Mesendoderm (in vitro differentiated cells): Measurements from ENCODE around the gene GORASP1.

Experiments used
- DNase-seq: peaks from one replicate; pipeline ENCODE4 v3.0.0; 2013
- H2AK5ac ChIP-seq: 2 replicates; pipeline ENCODE4 v1.6.1; 2013; ENCODE audit warnings: low read length, inconsistent platforms
- H2BK120ac ChIP-seq: 2 replicates; pipeline ENCODE4 v1.6.1; 2013; ENCODE audit warnings: low read depth, mild to moderate bottlenecking, low read length, moderate library complexity, mixed read lengths
- H2BK15ac ChIP-seq: replicated peaks from 2 replicates; pipeline ENCODE4 v1.6.1; 2013; ENCODE audit warnings: low read depth, mild to moderate bottlenecking, moderate library complexity
- H2BK5ac ChIP-seq: 2 replicates; pipeline ENCODE4 v1.6.1; 2013; ENCODE audit warnings: low read length, inconsistent platforms
- H3K18ac ChIP-seq: 2 replicates; pipeline ENCODE4 v1.6.1; 2013; ENCODE audit warnings: mild to moderate bottlenecking, low read length, mixed read lengths
- H3K23ac ChIP-seq: one replicate; pipeline ENCODE4 v1.6.1; 2013; ENCODE audit warnings: low read length
- H3K27ac ChIP-seq: 2 replicates; pipeline ENCODE4 v1.5.1; 2013; ENCODE audit warnings: low read depth, mild to moderate bottlenecking, inconsistent platforms, low read length, moderate library complexity
- H3K27me3 ChIP-seq: 2 replicates; pipeline ENCODE4 v1.6.1; 2013; ENCODE audit warnings: low read length, control low read depth, mild to moderate bottlenecking, inconsistent platforms; ENCODE audit not compliant: insufficient read depth, poor library complexity
- H3K36me3 ChIP-seq: 2 replicates; pipeline ENCODE4 v1.6.1; 2013; ENCODE audit warnings: low read length, inconsistent platforms; ENCODE audit not compliant: control insufficient read depth, insufficient read depth
- H3K4ac ChIP-seq: one replicate; pipeline ENCODE4 v1.6.1; 2013; ENCODE audit warnings: low read depth, mild to moderate bottlenecking, low read length, moderate library complexity
- H3K4me1 ChIP-seq: 2 replicates; pipeline ENCODE4 v1.6.1; 2013; ENCODE audit warnings: low read depth, low read length, inconsistent platforms; ENCODE audit not compliant: control insufficient read depth
- H3K4me2 ChIP-seq: 2 replicates; pipeline ENCODE4 v1.6.1; 2013; ENCODE audit warnings: low read length
- H3K4me3 ChIP-seq: 2 replicates; pipeline ENCODE4 v1.5.1; 2013; ENCODE audit warnings: mild to moderate bottlenecking, low read length
- H3K56ac ChIP-seq: one replicate; pipeline ENCODE4 v1.6.1; 2013; ENCODE audit warnings: low read length
- H3K79me1 ChIP-seq: 2 replicates; pipeline ENCODE4 v1.6.1; 2013; ENCODE audit warnings: low read length, inconsistent platforms
- H3K79me2 ChIP-seq: 2 replicates; pipeline ENCODE4 v1.6.1; 2013; ENCODE audit warnings: mild to moderate bottlenecking, low read length; ENCODE audit not compliant: control insufficient read depth, insufficient read depth
- H3K9ac ChIP-seq: 2 replicates; pipeline ENCODE4 v1.6.1; 2013; ENCODE audit warnings: low read length, inconsistent platforms
- H4K5ac ChIP-seq: one replicate; pipeline ENCODE4 v1.6.1; 2013; ENCODE audit warnings: low read length
- H4K8ac ChIP-seq: one replicate; pipeline ENCODE4 v1.6.1; 2013; ENCODE audit warnings: low read depth, mild to moderate bottlenecking, control low read depth, low read length, moderate library complexity
- WGBS: extraction: QIAGEN DNeasy Blood & Tissue Kit; methylation state at CpG from one replicate; pipeline ENCODE4 v1.1.7; 2013; ENCODE audit warnings: low lambda C conversion rate, missing lambda C conversion rate; ENCODE audit not compliant: insufficient coverage; ENCODE audit errors: extremely low coverage; 5-methylcytosine and 5-hydroxymethylcytosine counted together

Gene GORASP1

DNA sequence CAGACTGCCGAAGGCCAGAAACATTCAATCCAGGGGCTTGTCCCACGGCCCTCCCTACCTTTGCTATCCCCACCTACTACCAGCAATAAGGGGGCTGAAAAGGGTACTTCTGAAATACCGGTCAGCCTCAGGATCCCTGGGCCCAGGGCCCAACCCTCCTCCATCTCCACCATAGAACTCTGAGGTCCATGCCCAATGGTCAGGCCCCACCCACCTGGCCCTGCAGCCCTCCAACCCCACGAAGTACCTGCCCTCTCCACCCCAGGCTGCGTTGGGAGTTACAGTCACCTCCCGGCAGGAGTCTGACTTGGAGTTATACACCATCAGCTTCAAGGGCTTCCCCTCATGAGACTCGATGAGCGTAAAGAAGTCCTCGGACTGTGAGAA is 6.9 kb downstream of the GORASP1 start:
- H3K27ac ChIP-seq: no peak overlapping the region
- no peaks in the 10 kb centered on the region for H3K4me1 ChIP-seq
- H3K36me3 ChIP-seq: peaks cover 6% of the 10 kb centered on the region
- no peak for DNase-seq
- peaks cover 4% of the 10 kb centered on the region for H3K79me1 ChIP-seq
- no peak overlapping the region for H3K23ac ChIP-seq
- no peak overlapping the region for H3K18ac ChIP-seq
- H2BK15ac ChIP-seq: no peak overlapping the region
- H3K27me3 ChIP-seq: no peaks in the 10 kb centered on the region
- H4K8ac ChIP-seq: no peak overlapping the region
- no peak overlapping the region for H2AK5ac ChIP-seq
- H2BK5ac ChIP-seq: no peak overlapping the region
- H3K56ac ChIP-seq: no peak overlapping the region
- no peaks in the 10 kb centered on the region for H3K79me2 ChIP-seq
- H3K4me2 ChIP-seq: no peak overlapping the region
- WGBS: no CpG with 5 or more reads among the region's 9 CpGs
- H3K4me3 ChIP-seq: no peak overlapping the region
- H4K5ac ChIP-seq: no peak overlapping the region
- no peak overlapping the region for H3K4ac ChIP-seq
- H2BK120ac ChIP-seq: no peak overlapping the region
- no peak overlapping the region for H3K9ac ChIP-seq

DNA sequence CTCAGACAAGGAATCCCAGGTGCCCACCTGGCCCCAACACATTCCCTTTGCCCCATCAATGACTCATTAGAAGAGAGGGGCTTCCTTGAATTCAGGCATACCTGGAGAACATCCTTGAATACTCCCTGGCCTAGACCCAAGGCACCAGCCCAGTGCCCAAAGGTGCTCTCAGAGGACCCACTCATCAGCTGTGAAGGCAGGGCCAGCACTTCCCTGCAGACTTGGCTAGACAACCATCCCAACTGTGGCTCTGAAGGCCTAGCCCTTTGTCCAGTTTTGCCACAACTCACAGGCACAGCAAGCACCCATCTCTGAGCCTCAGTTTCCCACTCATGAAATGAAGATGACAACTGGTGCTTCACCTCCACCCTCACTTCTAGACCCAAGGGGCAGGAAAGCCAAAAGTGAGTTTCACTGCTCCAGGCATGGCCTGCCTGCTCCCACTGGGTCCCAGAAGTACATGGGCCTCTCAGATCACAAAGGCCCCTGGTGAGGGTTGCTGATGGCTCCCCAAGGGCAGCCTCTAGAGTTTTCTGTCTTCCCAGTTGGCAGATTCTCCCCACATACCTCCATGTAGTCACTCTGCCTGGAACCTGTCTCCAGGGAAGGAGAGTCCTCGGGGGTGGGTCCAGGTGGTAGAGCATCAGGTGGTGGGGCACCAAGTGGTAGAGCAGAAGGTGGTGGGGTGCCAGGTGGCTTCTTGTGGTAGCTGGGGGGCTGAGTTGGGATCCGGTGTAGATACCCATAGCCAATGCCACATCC is 7.5 kb downstream of the GORASP1 start:
- H2BK15ac ChIP-seq: no peak overlapping the region
- H3K27ac ChIP-seq: no peak overlapping the region
- peaks cover 6% of the 10 kb centered on the region for H3K36me3 ChIP-seq
- no peak overlapping the region for H3K18ac ChIP-seq
- no peak overlapping the region for H4K8ac ChIP-seq
- no peak overlapping the region for H3K23ac ChIP-seq
- H3K79me1 ChIP-seq: peaks cover 3% of the 10 kb centered on the region
- no peak overlapping the region for H3K9ac ChIP-seq
- no peak overlapping the region for H2BK120ac ChIP-seq
- WGBS: no CpG with 5 or more reads among the region's 2 CpGs
- no peak overlapping the region for H3K4me3 ChIP-seq
- no peak overlapping the region for H2AK5ac ChIP-seq
- H3K27me3 ChIP-seq: no peaks in the 10 kb centered on the region
- no peak overlapping the region for H2BK5ac ChIP-seq
- no peaks in the 10 kb centered on the region for H3K79me2 ChIP-seq
- no peak overlapping the region for H3K4me2 ChIP-seq
- H4K5ac ChIP-seq: no peak overlapping the region
- H3K56ac ChIP-seq: no peak overlapping the region
- no peak for DNase-seq
- H3K4ac ChIP-seq: no peak overlapping the region
- no peaks in the 10 kb centered on the region for H3K4me1 ChIP-seq

DNA sequence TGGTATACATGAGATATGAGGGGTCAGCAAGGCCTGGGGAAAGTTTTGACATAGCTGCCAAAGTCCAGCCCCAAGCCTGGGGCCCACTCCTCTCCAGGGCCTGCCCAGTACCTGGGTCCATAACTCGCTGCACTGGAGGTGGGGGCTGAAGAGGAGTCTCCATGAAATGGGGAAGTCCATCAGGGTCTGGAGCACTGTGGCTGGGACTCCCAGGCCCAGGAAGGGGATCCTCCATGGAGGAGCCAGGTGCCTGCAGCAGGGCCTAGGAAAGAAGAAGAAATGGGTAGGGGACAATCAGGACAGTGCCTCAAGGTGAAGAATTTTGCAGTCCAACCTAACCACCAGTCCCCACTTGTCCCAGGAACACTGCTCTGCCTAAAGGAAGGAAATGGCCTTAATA is 8.2 kb downstream of the GORASP1 start:
- H3K36me3 ChIP-seq: peaks cover 6% of the 10 kb centered on the region
- no peak overlapping the region for H3K4ac ChIP-seq
- H3K23ac ChIP-seq: no peak overlapping the region
- H3K4me3 ChIP-seq: no peak overlapping the region
- H2BK5ac ChIP-seq: no peak overlapping the region
- H3K79me1 ChIP-seq: peaks cover 3% of the 10 kb centered on the region
- H3K79me2 ChIP-seq: no peaks in the 10 kb centered on the region
- H3K27ac ChIP-seq: no peak overlapping the region
- H4K5ac ChIP-seq: no peak overlapping the region
- H2BK120ac ChIP-seq: no peak overlapping the region
- no peak overlapping the region for H3K56ac ChIP-seq
- WGBS: no CpG with 5 or more reads among the region's 1 CpG
- H3K27me3 ChIP-seq: no peaks in the 10 kb centered on the region
- no peak overlapping the region for H2AK5ac ChIP-seq
- no peak overlapping the region for H3K9ac ChIP-seq
- no peak overlapping the region for H3K4me2 ChIP-seq
- H3K18ac ChIP-seq: no peak overlapping the region
- H3K4me1 ChIP-seq: no peaks in the 10 kb centered on the region
- H4K8ac ChIP-seq: no peak overlapping the region
- no peak overlapping the region for H2BK15ac ChIP-seq
- DNase-seq: no peak

DNA sequence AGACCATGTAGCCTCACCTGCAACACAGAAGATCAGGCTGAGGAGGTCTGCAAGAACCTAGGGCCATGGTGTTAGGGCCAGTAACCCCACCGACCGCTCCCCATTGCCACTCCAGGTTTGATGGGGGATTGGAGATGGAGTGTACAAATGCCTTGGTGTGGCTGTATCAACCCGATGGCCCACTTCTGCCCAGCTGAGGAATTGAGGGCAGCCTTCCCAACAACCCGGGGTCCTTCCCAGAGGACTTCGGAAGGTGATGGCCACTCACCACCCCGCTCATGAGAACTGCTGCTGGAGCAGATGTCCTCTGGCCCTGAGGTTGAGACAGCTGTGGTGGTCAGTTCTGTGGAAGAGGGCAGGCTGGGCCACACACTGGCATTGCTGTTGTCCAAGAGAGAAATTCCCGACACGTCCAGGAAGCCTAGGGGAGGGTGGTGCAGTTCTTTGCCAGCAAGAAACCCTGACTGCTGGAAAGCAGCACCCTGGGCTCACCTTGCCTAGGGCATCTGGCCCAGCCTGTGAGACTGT is 8.9 kb downstream of the GORASP1 start:
- Histone ChIP-seq H3K4me3 (no peak overlapping the region), H2BK120ac (no peak overlapping the region), H4K5ac (no peak overlapping the region), H3K4me1 (no peaks in the 10 kb centered on the region), H2BK15ac (no peak overlapping the region), H3K4ac (no peak overlapping the region), H3K9ac (no peak overlapping the region), H2AK5ac (no peak overlapping the region), H3K36me3 (peaks cover 6% of the 10 kb centered on the region), H3K4me2 (no peak overlapping the region), H2BK5ac (no peak overlapping the region), H3K79me1 (no peaks in the 10 kb centered on the region), H4K8ac (no peak overlapping the region), H3K23ac (no peak overlapping the region), H3K18ac (no peak overlapping the region), H3K27me3 (no peaks in the 10 kb centered on the region), H3K27ac (no peak overlapping the region), H3K56ac (no peak overlapping the region), H3K79me2 (no peaks in the 10 kb centered on the region)
- WGBS: no CpG with 5 or more reads among the region's 8 CpGs
- DNase-seq: no peak

- Histone ChIP-seq H3K23ac (no peak overlapping the region), H3K4me1 (no peaks in the 10 kb centered on the region), H2BK5ac (no peak overlapping the region), H3K79me1 (no peaks in the 10 kb centered on the region), H3K56ac (no peak overlapping the region), H3K27me3 (no peaks in the 10 kb centered on the region), H4K5ac (no peak overlapping the region), H3K9ac (no peak overlapping the region), H3K36me3 (peaks cover 6% of the 10 kb centered on the region), H3K79me2 (no peaks in the 10 kb centered on the region), H3K27ac (no peak overlapping the region), H3K4me2 (no peak overlapping the region), H2BK120ac (no peak overlapping the region), H3K18ac (no peak overlapping the region), H2AK5ac (no peak overlapping the region), H4K8ac (no peak overlapping the region), H3K4ac (no peak overlapping the region), H3K4me3 (no peak overlapping the region), H2BK15ac (no peak overlapping the region)
- WGBS: no CpG with 5 or more reads among the region's 8 CpGs
- DNase-seq: no peak
Measured at GRCh38 chr3:39097716-39098472, 9.5 kb downstream of the GORASP1 start.
